Neuronal stem cell (in vitro differentiated cells): ENCODE results near the gene NSRP1.

Experiments used
- DNase-seq: peaks from one replicate; pipeline ENCODE4 v3.0.0-alpha.2; 2013; ENCODE audit warnings: low spot score
- H2AFZ ChIP-seq: one replicate; pipeline ENCODE4 v1.6.1; 2013; ENCODE audit warnings: mild to moderate bottlenecking, low read length, inconsistent platforms
- H2AK5ac ChIP-seq: 2 replicates; pipeline ENCODE4 v1.6.1; 2013; ENCODE audit warnings: low read depth, mild to moderate bottlenecking, inconsistent platforms, low read length, moderate library complexity, mixed read lengths
- H2BK120ac ChIP-seq: 2 replicates; pipeline ENCODE4 v1.6.1; 2013; ENCODE audit warnings: low read depth, mild to moderate bottlenecking, inconsistent platforms, low read length, moderate library complexity, mixed read lengths
- H2BK12ac ChIP-seq: one replicate; pipeline ENCODE4 v1.6.1; 2013; ENCODE audit warnings: low read length, inconsistent platforms
- H2BK15ac ChIP-seq: 2 replicates; pipeline ENCODE4 v1.6.1; 2013; ENCODE audit warnings: mild to moderate bottlenecking, low read length, inconsistent platforms, mixed read lengths
- H2BK5ac ChIP-seq: one replicate; pipeline ENCODE4 v1.6.1; 2013; ENCODE audit warnings: inconsistent platforms, mild to moderate bottlenecking, low read length, moderate library complexity
- H3K14ac ChIP-seq: one replicate; pipeline ENCODE4 v1.6.1; 2013; ENCODE audit warnings: low read length, inconsistent platforms
- H3K18ac ChIP-seq: 2 replicates; pipeline ENCODE4 v1.6.1; 2013; ENCODE audit warnings: low read length, inconsistent platforms
- H3K23ac ChIP-seq: 2 replicates; pipeline ENCODE4 v1.6.1; 2013; ENCODE audit warnings: low read depth, mild to moderate bottlenecking, mixed read lengths, low read length, inconsistent platforms; ENCODE audit not compliant: poor library complexity
- H3K27ac ChIP-seq: replicated peaks from 3 replicates; pipeline ENCODE4 v1.5.1; 2013; ENCODE audit warnings: low read length, inconsistent platforms
- H3K27me3 ChIP-seq, 3 experiments: 2 replicates each; pipeline ENCODE4 v1.6.1; 2013; ENCODE audit warnings: low read length in 3 of 3, mild to moderate bottlenecking in 2 of 3, inconsistent platforms in 1 of 3, low read depth in 1 of 3, mixed read lengths in 1 of 3, moderate library complexity in 1 of 3; ENCODE audit not compliant: control insufficient read depth in 3 of 3, insufficient read depth in 3 of 3
- H3K36me3 ChIP-seq, 2 donors: replicated peaks in 1 of 2; 2 replicates each; pipeline ENCODE4 v1.6.1; 2013; ENCODE audit warnings: low read length in 2 of 2; ENCODE audit not compliant: control insufficient read depth in 2 of 2, insufficient read depth in 2 of 2
- H3K4ac ChIP-seq: 2 replicates; pipeline ENCODE4 v1.6.1; 2013; ENCODE audit warnings: inconsistent platforms, mild to moderate bottlenecking, low read length, moderate library complexity
- H3K4me1 ChIP-seq, 2 donors: 1 replicate in 1 of 2; 2 replicates in 1 of 2; pipeline ENCODE4 v1.6.1; 2013; ENCODE audit warnings: low read length in 2 of 2, low read depth in 1 of 2; ENCODE audit not compliant: control insufficient read depth in 2 of 2, insufficient read depth in 1 of 2
- H3K4me2 ChIP-seq: one replicate; pipeline ENCODE4 v1.6.1; 2013; ENCODE audit warnings: mild to moderate bottlenecking, low read length, inconsistent platforms; ENCODE audit not compliant: insufficient read depth, poor library complexity, severe bottlenecking
- H3K4me3 ChIP-seq, 2 donors: 2 replicates each; pipeline ENCODE4 v1.5.1; 2013; ENCODE audit warnings: low read length in 2 of 2, mild to moderate bottlenecking in 2 of 2, inconsistent platforms in 1 of 2, moderate library complexity in 1 of 2
- H3K79me1 ChIP-seq: one replicate; pipeline ENCODE4 v1.6.1; 2013; ENCODE audit warnings: low read depth, mild to moderate bottlenecking, inconsistent platforms, low read length, moderate library complexity
- H3K9ac ChIP-seq: one replicate; pipeline ENCODE4 v1.6.1; 2013; ENCODE audit warnings: mild to moderate bottlenecking, low read depth, low read length, inconsistent platforms; ENCODE audit not compliant: poor library complexity
- H3K9me3 ChIP-seq, 2 donors: replicated peaks in 1 of 2; 2 replicates each; pipeline versions ENCODE3 to v1.6.1; 2013; ENCODE audit warnings: low read length in 2 of 2, mild to moderate bottlenecking in 2 of 2, inconsistent platforms in 1 of 2, low read depth in 1 of 2, mixed read lengths in 1 of 2, moderate library complexity in 1 of 2; ENCODE audit not compliant: control insufficient read depth in 2 of 2, insufficient read depth in 1 of 2
- H4K8ac ChIP-seq: one replicate; pipeline ENCODE4 v1.6.1; 2013; ENCODE audit warnings: low read depth, mild to moderate bottlenecking, inconsistent platforms, low read length, moderate library complexity
- H4K91ac ChIP-seq: one replicate; pipeline ENCODE4 v1.6.1; 2013; ENCODE audit warnings: low read length, low read depth, mild to moderate bottlenecking, inconsistent platforms; ENCODE audit not compliant: poor library complexity
- WGBS, 2 donors: extraction: QIAGEN DNeasy Blood & Tissue Kit; methylation state at CpG; one replicate each; pipeline ENCODE4 v1.1.7; 2013; ENCODE audit warnings: missing lambda C conversion rate in 2 of 2, mixed read lengths in 1 of 2; ENCODE audit not compliant: insufficient read length in 2 of 2, insufficient replicate concordance in 1 of 2; ENCODE audit errors: extremely low coverage in 2 of 2; 5-methylcytosine and 5-hydroxymethylcytosine counted together

Gene NSRP1

GRCh38 chr17:30164531-30164930 is 47.9 kb downstream of the NSRP1 start:
- no peak overlapping the region for H3K4ac ChIP-seq
- no peak overlapping the region for H3K4me3 ChIP-seq
- no peak overlapping the region for H2BK12ac ChIP-seq
- H4K91ac ChIP-seq, result no peak overlapping the region
- no peaks in the 10 kb centered on the region for H3K4me1 ChIP-seq
- no peak overlapping the region for H2BK120ac ChIP-seq
- peaks cover 2% of the 10 kb centered on the region for H3K79me1 ChIP-seq
- WGBS, 2 donors, result no CpG with 5 or more reads among the region's 4 CpGs
- H3K4me2 ChIP-seq, result no peak overlapping the region
- no peak overlapping the region for H2BK5ac ChIP-seq
- no peak overlapping the region for H2BK15ac ChIP-seq
- H2AFZ ChIP-seq, result no peak overlapping the region
- no peak overlapping the region for H3K18ac ChIP-seq
- H3K9ac ChIP-seq, result no peak overlapping the region
- no peak overlapping the region for H3K23ac ChIP-seq
- H3K36me3 ChIP-seq, result peaks cover 3 to 89% of the 10 kb centered on the region in 2 donors
- no peak overlapping the region for H3K14ac ChIP-seq
- H3K9me3 ChIP-seq, result peaks cover 0 to 14% of the 10 kb centered on the region in 2 donors
- H3K27ac ChIP-seq, result no peak overlapping the region
- no peak overlapping the region for H2AK5ac ChIP-seq
- H3K27me3 ChIP-seq, result no peaks in the 10 kb centered on the region
- no peak overlapping the region for H4K8ac ChIP-seq
- no peak for DNase-seq

DNA sequence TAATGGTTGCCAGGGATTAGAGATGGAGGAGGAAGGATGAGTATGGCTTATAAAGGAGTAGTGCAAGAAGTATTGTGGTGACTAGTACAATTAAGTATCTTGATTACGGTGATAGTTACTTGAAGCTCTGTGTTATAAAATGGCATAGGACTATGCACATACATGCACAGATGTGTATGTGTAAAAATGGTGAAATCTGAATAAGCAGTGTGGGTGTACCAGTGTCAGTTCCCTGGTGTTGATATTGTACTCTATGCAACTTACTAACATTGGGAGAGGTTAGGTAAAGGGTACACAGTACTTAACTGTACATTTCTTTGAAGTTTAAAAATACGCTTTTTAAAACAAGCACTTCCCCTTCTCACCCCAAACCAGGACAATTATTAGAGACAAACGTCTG is 48.5 kb downstream of the NSRP1 start:
- Histone ChIP-seq H3K36me3 (peaks cover 0 to 87% of the 10 kb centered on the region in 2 donors), H2BK120ac (no peak overlapping the region)

GRCh38 chr17:30165960-30166359 is 49.3 kb downstream of the NSRP1 start:
- Histone ChIP-seq H2BK15ac (no peak overlapping the region), H3K36me3 (peaks cover 0 to 85% of the 10 kb centered on the region in 2 donors), H2BK120ac (no peak overlapping the region)

More for the DNA sequence above, 48.5 kb downstream of the NSRP1 start:
- peaks cover 2% of the 10 kb centered on the region for H3K79me1 ChIP-seq
- H3K4me3 ChIP-seq, result no peak overlapping the region
- H2BK5ac ChIP-seq, result no peak overlapping the region
- WGBS, 2 donors, result no CpG with 5 or more reads among the region's 3 CpGs
- no peak overlapping the region for H3K27ac ChIP-seq
- no peak overlapping the region for H3K9ac ChIP-seq
- H3K18ac ChIP-seq, result no peak overlapping the region
- no peak overlapping the region for H4K8ac ChIP-seq
- H4K91ac ChIP-seq, result no peak overlapping the region
- H3K4ac ChIP-seq, result no peak overlapping the region
- H2BK15ac ChIP-seq, result no peak overlapping the region
- H2BK12ac ChIP-seq, result no peak overlapping the region
- H3K23ac ChIP-seq, result no peak overlapping the region
- H2AK5ac ChIP-seq, result no peak overlapping the region
- no peak overlapping the region for H2AFZ ChIP-seq
- no peaks in the 10 kb centered on the region for H3K27me3 ChIP-seq
- DNase-seq, result no peak
- H3K4me2 ChIP-seq, result no peak overlapping the region
- H3K9me3 ChIP-seq, result peaks cover 0 to 8% of the 10 kb centered on the region in 2 donors
- H3K4me1 ChIP-seq, result no peaks in the 10 kb centered on the region
- no peak overlapping the region for H3K14ac ChIP-seq

DNA sequence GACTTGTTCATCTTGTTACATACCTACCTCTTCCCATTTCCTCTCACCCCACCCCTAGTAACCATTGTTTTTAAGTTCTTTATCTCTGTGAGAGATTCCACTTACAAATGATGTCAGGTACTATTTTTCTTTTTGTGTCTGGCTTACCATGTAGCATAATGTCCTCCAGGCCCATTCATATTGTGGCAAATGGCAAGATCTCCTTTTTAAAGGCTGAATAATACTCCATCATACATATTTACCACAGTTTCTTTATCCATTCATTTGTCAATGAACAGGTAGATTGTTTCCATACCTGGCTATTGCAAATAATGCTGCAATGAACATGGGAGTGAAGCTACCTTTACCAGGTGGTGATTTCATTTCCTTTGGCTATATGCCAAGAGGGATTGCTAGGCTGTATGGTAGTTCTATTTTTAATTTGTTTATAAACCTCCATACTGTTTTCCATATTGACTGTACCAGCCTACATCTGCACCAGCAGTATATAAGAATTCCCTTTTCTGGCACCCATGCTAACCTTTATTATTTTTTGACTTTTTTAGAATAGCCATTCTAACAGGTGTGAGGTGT is 53.9 kb downstream of the NSRP1 start:
- Histone ChIP-seq H3K36me3 (peaks cover 0 to 86% of the 10 kb centered on the region in 2 donors), H3K23ac (no peak overlapping the region), H2AK5ac (no peak overlapping the region), H3K9ac (no peak overlapping the region), H2BK5ac (no peak overlapping the region), H2BK12ac (no peak overlapping the region), H2BK15ac (no peak overlapping the region), H4K91ac (no peak overlapping the region), H4K8ac (no peak overlapping the region), H2AFZ (no peak overlapping the region), H2BK120ac (no peak overlapping the region), H3K79me1 (no peaks in the 10 kb centered on the region), H3K4me2 (no peak overlapping the region), H3K9me3 (no peaks in the 10 kb centered on the region), H3K27me3 (no peaks in the 10 kb centered on the region), H3K14ac (no peak overlapping the region), H3K27ac (no peak overlapping the region), H3K4me3 (no peak overlapping the region), H3K4me1 (no peaks in the 10 kb centered on the region), H3K18ac (no peak overlapping the region), H3K4ac (no peak overlapping the region)
- DNase-seq, result no peak

More at GRCh38 chr17:30165960-30166359, 49.3 kb downstream of the NSRP1 start:
- H4K91ac ChIP-seq, result no peak overlapping the region
- no peak overlapping the region for H2AFZ ChIP-seq
- no peak for DNase-seq
- H3K27me3 ChIP-seq, result no peaks in the 10 kb centered on the region
- no CpG with 5 or more reads among the region's 1 CpG for WGBS, 2 donors
- no peaks in the 10 kb centered on the region for H3K4me1 ChIP-seq
- H3K14ac ChIP-seq, result no peak overlapping the region
- H2AK5ac ChIP-seq, result no peak overlapping the region
- H3K79me1 ChIP-seq, result peaks cover 2% of the 10 kb centered on the region
- H4K8ac ChIP-seq, result no peak overlapping the region
- no peak overlapping the region for H3K27ac ChIP-seq
- no peak overlapping the region for H3K4me2 ChIP-seq
- no peak overlapping the region for H3K18ac ChIP-seq
- H3K9me3 ChIP-seq, result no peaks in the 10 kb centered on the region
- H2BK5ac ChIP-seq, result no peak overlapping the region
- no peak overlapping the region for H3K9ac ChIP-seq
- H2BK12ac ChIP-seq, result no peak overlapping the region
- no peak overlapping the region for H3K23ac ChIP-seq
- H3K4me3 ChIP-seq, result no peak overlapping the region
- no peak overlapping the region for H3K4ac ChIP-seq
